Glomerular visceral epithelial cell (primary cell): ENCODE data around the gene PPCDC.
"Not testable (repeated sequence)": the region's sequence is repeated elsewhere in the genome, so short reads cannot be mapped to it uniquely, and the experiment has no call there.

Experiments
- DNase-seq: peaks from one replicate; pipeline ENCODE4 v3.0.0-alpha.2; 2016; ENCODE audit errors: extremely low spot score

PPCDC gene

DNA sequence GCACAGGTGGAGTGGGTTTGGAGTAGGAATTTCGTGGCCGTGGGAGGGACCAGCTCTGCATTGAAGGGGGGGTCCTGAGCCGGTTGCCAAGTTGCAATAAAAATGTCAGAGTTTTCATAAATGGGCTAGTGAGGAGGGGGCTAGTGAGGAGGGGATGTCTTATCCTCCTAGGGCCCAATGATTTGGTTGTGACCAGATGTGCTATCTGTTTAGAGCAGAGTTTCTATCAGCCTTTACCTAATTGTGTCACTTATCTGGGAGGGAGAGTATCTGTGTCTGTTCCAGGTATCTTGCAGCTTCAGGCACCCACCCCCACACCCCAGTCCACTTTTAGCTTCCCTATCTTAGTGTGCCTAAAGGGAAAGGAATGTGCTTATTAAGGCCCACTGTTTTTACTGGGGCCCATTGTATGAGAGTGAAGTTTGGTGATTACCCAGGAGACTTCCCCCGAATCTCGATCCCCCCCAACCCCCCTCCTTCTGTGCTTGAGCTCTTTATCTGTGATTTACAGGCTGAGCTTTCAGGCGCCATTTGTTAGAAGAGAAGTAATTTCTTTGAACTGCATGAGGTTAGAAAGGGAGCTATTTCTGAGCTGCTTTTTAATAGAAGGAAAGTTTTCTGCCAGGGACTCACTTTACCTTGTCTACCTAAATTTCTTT lies 42.6 kb downstream of the PPCDC start:
- peak; percentile 58 for DNase-seq

DNA sequence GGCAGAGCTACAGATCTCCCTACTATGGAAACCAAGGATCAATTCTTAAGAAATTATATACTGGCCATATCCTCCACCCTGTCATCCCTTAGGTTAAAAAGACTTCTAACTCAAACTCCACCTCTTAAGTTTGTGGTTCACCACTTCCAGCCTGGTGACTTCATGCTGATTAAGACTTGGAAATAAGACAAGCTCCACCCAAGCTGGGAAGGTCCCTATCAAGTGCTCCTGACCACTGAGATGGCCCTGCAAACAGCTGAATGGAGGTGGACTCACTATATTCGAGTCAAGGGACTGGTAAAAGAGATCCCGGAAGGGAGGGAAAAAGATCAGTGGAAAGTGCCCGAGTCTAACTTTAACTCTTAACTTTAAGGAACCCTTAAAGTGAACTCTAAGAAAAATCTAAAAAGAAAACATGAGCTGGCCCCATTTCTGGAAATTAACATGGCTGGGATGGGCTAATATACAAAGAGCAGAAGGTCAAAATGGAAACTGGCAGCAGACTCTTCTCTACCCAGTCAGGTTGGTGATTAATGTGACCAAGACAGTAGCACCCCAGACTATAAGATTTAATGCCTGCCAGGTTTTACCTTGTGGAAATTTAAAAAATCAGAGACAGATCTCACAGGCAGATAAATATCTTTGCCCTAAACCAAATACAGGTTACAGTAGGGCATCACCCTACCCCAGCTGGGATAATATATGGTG lies 43.9 kb downstream of the PPCDC start:
- peak; percentile 83 for DNase-seq

DNA sequence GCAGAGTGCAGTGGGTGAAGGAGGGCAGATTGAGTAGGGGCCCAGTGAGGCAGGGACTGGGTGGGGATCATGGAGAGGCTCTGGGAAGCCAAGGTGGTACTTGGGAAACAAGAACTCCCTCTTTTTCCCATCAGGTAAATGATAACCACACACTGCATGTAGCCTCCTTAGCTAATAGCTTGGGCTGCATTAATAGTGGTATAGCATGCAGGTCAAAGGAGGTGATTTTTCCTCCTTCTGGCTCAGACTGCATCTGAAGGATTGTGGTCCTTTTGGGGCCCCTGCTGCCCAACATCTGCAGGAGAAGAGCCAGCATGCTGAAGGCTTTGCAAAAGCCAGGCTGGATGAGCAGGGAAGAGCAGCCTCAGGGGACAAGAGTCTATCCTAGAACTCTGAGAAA lies 45.4 kb downstream of the PPCDC start:
- DNase-seq: no peak

DNA sequence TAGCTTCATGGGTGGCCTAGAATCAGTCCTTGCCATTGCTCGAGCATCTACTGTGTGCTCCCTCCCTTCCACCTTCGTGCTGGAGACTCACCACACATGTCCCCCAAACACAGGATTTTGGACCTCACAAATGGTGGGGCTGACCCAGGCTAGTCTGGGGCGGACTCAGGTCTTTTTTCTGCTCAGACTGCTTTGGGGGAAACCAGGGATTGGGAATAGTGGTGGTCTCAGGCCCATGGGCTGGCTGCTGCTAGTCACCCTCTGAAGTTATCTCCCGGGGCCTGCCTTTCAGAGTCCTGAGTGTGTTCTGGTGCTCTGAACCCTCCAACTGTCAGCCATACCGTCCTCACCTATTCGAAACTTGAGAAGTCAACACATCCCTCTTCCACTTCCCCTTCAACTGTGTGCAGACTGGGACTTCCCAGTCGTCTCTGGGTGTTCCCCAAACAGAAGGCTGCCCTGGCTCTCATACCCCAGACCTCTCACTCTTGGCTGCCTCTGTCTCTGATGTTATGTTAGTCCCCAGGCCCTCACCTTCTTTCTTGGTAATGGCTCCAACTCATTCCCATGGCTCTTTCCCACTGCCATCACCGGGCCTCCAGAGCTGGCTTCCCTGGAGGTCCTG lies 46.0 kb downstream of the PPCDC start:
- no peak for DNase-seq

DNA sequence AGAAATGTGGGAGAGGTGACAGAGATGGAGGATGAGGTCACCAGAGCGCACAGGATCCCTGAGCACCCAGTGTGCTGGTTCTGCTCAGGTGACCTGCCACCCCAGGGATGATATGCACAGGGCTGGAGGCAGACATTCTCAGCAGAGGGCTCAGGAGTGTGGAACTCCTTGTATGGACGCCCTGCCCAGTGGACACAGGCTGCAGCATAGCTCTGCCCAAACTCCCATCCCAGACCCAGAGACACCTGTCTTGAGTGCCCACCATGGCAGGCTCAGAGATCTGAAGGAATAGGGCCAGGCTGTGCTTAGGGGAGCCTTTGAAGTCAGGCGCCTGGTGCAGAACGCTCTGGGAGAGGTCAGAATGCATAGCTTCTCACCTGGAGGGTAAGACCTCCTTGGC lies 47.3 kb downstream of the PPCDC start:
- DNase-seq: no peak

DNA sequence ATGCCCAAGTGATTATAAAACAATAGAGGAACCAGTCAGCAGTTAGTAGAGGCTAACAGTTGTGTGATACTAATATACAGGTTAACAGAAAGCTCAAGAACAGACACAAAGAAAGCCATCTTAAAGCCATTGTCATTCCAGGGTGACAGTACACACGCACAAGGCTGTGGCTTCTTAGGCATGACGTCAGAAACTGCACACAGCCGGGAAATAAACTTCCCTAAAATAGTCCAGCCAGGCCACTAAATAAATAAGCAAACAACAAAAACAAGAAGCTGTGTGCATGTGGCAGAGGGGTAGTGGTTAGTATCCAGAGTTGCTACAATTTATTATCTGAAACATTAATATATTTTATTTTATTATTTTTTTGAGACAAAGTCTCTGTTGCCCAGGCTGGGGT lies 49.8 kb downstream of the PPCDC start:
- no peak for DNase-seq

DNA sequence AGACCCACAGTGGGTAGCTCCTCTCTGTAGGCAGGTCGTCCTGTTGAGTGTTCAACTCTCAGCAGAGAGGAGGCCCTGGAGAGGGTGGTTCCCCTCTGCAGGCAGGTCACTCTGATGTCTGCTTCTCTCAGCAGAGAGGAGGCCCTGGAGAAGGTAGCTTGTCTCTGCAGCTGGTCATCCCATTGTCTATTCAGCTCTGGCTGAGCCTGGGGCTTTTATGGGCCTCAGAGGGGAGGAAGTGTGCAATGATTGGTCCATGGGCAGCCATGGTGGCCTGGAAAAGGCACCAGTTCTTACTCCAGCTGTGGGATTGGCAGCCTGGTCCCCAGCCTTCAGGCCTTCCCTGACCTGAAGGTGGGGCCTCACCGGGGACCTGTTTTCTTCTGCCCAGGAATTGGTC lies 52.9 kb downstream of the PPCDC start:
- no peak for DNase-seq

DNA sequence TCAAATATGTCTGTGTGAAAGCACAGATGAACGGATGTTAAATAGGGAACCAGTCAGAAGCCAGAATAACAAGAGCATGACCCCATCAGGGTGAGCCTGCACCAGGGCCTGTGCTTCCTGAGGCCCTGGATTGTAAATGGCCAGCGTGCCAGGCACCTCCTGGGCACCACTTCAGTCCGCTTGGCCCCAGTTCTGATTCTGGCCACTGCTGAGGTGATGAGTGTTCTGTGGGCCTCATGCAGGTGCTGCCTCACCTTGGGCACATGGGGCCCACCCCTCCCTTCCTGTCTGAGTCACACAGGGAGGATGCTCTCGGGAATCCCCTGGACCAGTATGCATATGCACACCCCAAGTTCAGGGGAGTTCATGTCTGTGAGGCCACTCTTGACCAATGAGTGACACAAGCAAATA lies 54.2 kb downstream of the PPCDC start:
- not testable (repeated sequence) for DNase-seq

DNA sequence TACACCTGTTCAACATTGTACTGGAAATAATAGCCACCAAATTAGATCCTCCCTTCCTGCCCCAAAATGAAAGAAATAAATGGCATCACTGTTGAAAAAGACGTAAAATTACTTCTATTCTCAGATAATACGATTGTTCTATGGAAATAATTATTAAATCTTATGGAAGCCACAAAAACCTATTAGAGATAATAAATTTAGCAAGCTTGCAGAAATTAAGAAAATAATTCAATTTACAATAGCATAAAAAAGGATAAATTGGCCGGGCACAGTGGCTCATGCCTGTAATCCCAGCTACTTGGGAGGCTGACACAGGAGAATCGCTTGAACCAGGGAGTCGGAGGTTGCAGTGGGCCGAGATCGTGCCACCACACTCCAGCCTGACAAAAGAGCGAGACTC lies 57.8 kb downstream of the PPCDC start:
- no peak for DNase-seq

DNA sequence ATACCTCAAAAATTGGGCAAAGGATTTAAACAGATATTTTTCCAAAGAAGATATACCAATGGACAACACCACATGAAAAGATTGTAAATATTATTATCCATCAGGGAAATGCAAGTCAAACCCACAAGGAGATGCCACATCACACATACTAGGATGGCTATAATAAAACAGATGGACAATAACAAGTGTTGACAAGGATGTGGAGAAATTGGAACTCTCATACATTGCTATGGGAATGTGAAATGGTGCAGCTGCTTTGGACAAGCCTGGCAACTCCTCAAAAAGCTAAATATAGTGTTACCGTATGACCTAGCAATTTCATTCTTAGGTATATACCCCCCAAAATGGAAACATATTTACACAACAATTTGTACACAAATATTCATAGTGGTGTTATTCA lies 59.3 kb downstream of the PPCDC start:
- no peak for DNase-seq

DNA sequence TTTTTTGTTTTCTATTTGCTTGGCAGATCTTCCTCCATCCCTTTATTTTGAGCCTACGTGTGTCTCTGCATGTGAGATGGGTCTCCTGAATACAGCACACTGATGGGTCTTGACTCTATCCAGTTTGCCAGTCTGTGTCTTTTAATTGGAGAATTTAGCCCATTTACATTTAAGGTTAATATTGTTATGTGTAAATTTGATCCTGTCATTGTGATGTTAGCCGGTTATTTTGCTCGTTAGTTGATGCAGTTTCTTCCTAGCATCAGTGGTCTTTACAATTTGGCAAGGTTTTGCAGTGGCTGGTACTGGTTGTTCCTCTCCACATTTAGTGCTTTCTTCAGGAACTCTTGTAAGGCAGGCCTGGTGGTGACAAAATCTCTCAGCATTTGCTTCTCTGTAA lies 62.3 kb downstream of the PPCDC start:
- not testable (repeated sequence) for DNase-seq

DNA sequence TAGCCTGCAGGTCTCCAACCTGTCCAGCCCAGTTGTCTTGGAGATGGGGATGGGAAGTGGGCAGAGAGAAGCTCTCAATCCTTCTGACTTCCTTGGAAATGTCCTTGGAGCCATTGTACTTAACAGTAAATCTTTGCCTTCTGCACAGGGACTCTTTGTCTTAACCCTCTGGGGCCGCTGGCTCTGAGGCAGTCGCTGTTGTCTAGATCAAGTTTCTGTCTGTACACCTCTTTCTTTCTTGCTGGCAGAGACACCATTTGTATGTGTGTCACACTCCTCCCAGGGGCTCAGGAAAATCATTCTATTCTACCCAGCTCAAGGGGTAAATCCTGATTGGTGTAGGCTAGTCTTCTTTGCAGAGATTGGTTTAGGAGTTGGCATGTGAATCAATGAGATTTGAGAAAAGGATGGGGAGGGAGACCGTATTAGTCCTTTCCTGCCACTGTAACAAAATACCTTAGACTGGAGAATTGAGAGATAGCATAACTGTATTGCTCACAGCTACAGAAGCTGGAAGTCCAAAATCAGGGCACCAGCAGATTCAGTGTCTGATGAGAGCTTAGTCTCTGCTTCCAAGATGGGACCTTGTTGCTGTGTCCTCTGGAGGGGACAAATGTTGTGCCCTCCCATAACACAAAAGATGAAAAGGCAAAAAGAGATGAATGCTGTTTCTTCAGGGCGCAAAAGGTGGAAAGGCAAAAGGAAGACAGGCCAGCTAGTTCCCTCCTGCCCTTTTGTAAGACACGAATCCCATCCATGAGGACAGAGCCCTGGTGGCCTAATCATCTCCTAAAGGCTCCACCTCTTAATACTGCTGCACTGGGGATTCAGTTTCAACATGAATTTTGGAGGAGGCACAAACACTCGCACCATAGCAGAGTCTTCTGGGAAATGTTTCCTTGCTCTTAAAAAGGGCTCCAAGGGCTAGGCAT lies 66.3 kb downstream of the PPCDC start:
- no peak for DNase-seq

DNA sequence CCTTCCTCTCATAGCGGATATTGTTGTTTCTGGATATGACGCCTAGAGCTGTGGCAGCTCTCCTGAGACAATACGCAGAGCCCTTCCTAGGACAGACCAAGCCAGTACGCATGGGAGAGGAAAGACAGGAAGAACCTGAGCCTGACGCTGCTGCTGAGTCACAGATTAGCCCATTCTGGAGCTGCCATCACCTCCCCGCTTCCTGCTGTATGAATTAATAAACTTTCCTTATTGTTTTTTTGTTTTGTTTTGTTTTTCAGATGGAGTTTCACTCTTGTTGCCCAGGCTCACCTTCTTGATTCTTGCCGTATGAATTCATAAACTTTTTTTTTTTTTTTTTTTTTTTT lies 67.0 kb downstream of the PPCDC start:
- DNase-seq: no peak

DNA sequence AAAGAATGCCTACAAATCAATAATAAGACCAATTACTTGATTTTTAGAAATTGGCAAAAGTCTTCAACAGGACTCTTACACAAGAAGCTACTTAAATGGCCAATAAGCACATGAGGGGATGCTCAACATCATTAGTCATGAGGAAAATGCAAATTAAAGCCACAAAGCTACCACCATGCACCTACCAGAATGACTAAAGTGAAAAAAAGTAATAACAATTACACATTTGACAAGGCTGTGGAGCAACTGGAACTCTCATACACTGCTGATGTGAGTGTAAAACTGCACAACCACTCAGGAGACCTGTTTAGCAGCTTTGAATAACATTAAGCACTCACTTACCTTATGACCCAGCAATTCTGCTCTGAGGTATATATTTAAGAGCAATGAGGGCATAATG lies 68.4 kb downstream of the PPCDC start:
- DNase-seq: no peak

DNA sequence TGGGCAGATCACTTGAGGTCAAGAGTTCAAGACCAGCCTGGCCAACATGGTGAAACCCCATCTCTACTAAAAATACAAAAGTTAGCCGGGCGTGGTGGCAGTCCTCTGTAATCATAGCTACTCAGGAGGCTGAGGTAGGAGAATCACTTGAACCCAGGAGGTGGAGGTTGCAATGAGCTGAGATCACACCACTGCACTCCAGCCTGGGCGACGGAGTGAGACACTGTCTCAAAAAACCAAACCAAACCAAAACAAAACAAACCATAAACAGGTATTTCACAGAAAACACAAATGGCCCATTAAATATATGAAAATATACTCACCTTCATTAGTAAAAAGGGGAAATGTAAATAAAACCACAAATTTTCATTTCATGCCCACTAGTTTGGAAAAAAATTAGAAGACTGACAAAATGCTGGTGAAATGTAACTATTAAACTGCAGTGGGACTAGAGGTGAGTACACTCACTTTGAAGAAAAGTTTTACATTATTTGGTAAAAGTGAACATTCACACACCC lies 71.6 kb downstream of the PPCDC start:
- DNase-seq: not testable (repeated sequence)

DNA sequence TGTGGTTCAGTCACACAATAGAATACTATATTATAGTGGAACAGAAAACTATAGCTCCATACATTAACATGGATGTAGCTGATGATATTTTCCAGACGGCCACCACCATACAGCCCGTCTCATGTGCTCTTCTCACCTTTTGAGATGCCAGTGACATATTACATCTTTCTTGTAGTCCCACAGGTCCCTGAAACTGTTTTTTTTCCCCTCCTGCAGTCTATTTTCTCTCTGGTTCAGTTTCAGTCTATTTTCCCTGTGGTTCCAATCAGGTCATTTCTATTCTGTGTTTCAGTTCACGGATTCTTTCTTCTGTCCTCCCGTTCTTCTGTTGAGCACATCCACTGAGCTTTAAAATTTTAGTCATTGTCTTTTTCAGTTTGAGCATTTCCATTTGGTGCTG lies 72.2 kb downstream of the PPCDC start:
- no peak for DNase-seq

DNA sequence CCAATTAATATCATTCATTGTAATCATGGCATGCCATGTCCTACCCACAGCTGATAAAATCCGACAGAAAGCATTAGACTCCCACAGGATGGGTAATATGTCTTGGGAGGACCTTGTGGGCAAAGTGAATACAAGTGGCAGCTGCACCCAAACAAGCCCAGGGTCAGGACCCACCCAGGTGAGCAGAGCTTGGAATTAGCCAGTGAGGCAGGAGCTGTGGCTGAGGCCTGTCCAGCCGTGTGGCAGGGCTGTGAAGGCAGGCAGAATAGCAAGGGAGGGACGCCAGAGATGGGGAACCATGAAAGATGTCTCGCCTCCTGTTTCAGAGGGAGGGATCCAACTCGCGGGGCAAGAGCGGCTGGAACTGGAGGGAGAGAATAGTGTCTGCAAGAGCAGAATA lies 74.5 kb downstream of the PPCDC start:
- no peak for DNase-seq

DNA sequence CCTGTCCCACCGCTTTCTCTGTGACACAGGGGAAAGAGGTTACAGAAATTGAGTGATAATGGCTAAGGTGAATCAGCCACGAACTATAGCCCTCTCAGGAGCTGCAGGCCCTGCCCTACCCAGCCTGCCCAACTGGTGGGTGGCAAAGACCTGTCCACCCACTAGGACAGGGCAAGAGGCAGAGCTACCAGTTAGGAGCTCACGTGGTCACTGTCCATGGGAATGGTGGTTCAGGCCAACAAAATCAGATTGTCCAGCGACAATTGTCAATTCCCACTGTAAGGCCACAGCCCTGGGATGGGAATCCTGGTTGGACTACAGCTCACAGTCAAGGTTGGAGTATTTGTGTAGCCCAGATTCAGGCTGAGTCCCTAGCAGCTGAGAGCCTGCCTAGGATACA lies 75.0 kb downstream of the PPCDC start:
- DNase-seq: no peak
